Tibial artery (tissue), 4 donors: ENCODE measurements around the gene RIPK4.
A peak's percentile ranks its signal among the peaks of the same experiment; 100 is the strongest.

Experiments used
- DNase-seq, 2 donors: peaks; one replicate each; pipeline ENCODE4 v3.0.0-alpha.2; 2019
- H3K27ac ChIP-seq, 2 donors: fragments of 200-600 bp; sonication (generic) in 1 of 2; 1 replicate in 1 of 2; 2 replicates in 1 of 2; pipeline ENCODE4 v1.5.1; 2018 to 2019; ENCODE audit warnings: mild to moderate bottlenecking in 1 of 2
- H3K27me3 ChIP-seq, 2 donors: fragments of 200-600 bp; sonication (generic) in 1 of 2; one replicate each; pipeline versions ENCODE4 v1.5.1 to v1.6.0; 2016 to 2019
- H3K36me3 ChIP-seq, 3 donors: fragments of 200-600 bp; sonication (generic) in 2 of 3; one replicate each; pipeline ENCODE4 v1.5.1; 2016 to 2019; ENCODE audit warnings: mild to moderate bottlenecking in 2 of 3
- H3K4me1 ChIP-seq, 4 donors: fragments of 200-600 bp; sonication (generic) in 2 of 4; 1 replicate in 3 of 4; 2 replicates in 1 of 4; pipeline ENCODE4 v1.5.1; 2016 to 2019
- H3K4me3 ChIP-seq, 2 donors: fragments of 200-600 bp; sonication (generic) in 1 of 2; 1 replicate in 1 of 2; 2 replicates in 1 of 2; pipeline ENCODE4 v1.5.1; 2018 to 2019; ENCODE audit warnings: mild to moderate bottlenecking in 2 of 2
- H3K9me3 ChIP-seq, 3 donors: fragments of 200-600 bp; sonication (generic) in 1 of 3; one replicate each; pipeline ENCODE4 v1.5.1; 2016 to 2019
- CTCF ChIP-seq, 2 experiments: fragments of 200-600 bp in 1 of 2; fragments of 450-650 bp in 1 of 2; IDR thresholded peaks; one replicate each; pipeline ENCODE4 v1.5.1; 2017 to 2019; ENCODE audit warnings: antibody characterized with exemption in 2 of 2, mild to moderate bottlenecking in 1 of 2, moderate library complexity in 1 of 2
- intact Hi-C: fragments of 100-400 bp; cut with DNase I; formaldehyde crosslinking; loops from one replicate; pipeline ENCODE4 v1.15.0; 2023; ENCODE audit warnings: low total_unique reads

Gene RIPK4

GRCh38 chr21:41777951-41778815 lies 11.3 kb upstream of the RIPK4 start:
- H3K27ac ChIP-seq, result peak overlapping the region; percentile 74 to 75
- H3K27me3 ChIP-seq, result peaks cover 0 to 14% of the 10 kb centered on the region in 2 donors
- H3K36me3 ChIP-seq, result no peaks in the 10 kb centered on the region
- H3K9me3 ChIP-seq, result no peaks in the 10 kb centered on the region
- TF ChIP-seq CTCF (IDR thresholded peaks at IDR 0.05), result peak; percentile 96 to 98
- H3K4me1 ChIP-seq, result peaks cover 0 to 19% (median 6%) of the 10 kb centered on the region in 4 donors
- peak; percentile 92 to 96 for DNase-seq
- intact Hi-C loops, result loop anchor here (1.0 to 10.0 kb wide), 4 partner anchors 39 to 1723 kb away; no protein-coding TSS in a partner anchor
- peak overlapping the region in 1 of 2 donors; percentile 34 for H3K4me3 ChIP-seq

- H3K27ac ChIP-seq, result peak overlapping the region in 1 of 2 donors; percentile 75
- H3K4me1 ChIP-seq, result peaks cover 0 to 19% (median 6%) of the 10 kb centered on the region in 4 donors
- H3K27me3 ChIP-seq, result peaks cover 0 to 5% of the 10 kb centered on the region in 2 donors
- H3K4me3 ChIP-seq, result no peak overlapping the region
- no peaks in the 10 kb centered on the region for H3K36me3 ChIP-seq
- no peak for DNase-seq
- intact Hi-C loops, result loop anchor here (5.0 to 10.0 kb wide), 3 partner anchors 41 to 1722 kb away; no protein-coding TSS in a partner anchor
- no peak for TF ChIP-seq CTCF (IDR thresholded peaks at IDR 0.05)
- H3K9me3 ChIP-seq, result no peaks in the 10 kb centered on the region
Observed at GRCh38 chr21:41776778-41777177, 9.9 kb upstream of the RIPK4 start.

GRCh38 chr21:41775149-41775472 lies 8.3 kb upstream of the RIPK4 start:
- intact Hi-C loops, result loop anchor here (5.0 to 10.0 kb wide), 3 partner anchors 42 to 1720 kb away; no protein-coding TSS in a partner anchor
- no peak for TF ChIP-seq CTCF (IDR thresholded peaks at IDR 0.05)
- H3K4me1 ChIP-seq, result peaks cover 0 to 19% (median 6%) of the 10 kb centered on the region in 4 donors
- H3K4me3 ChIP-seq, result no peak overlapping the region
- no peaks in the 10 kb centered on the region for H3K36me3 ChIP-seq
- H3K27ac ChIP-seq, result no peak overlapping the region
- no peaks in the 10 kb centered on the region for H3K9me3 ChIP-seq
- no peak for DNase-seq
- H3K27me3 ChIP-seq, result no peaks in the 10 kb centered on the region

GRCh38 chr21:41774467-41775148 lies 7.8 kb upstream of the RIPK4 start:
- intact Hi-C loops, result loop anchor here (5.0 to 10.0 kb wide), 3 partner anchors 43 to 1720 kb away; no protein-coding TSS in a partner anchor
- no peak for TF ChIP-seq CTCF (IDR thresholded peaks at IDR 0.05)

GRCh38 chr21:41772351-41773080 lies 5.7 kb upstream of the RIPK4 start:
- intact Hi-C loops, result loop anchor here (10.0 kb wide), 1 partner anchor 1718 kb away; no protein-coding TSS in a partner anchor
- no peaks in the 10 kb centered on the region for H3K36me3 ChIP-seq
- H3K4me1 ChIP-seq, result peaks cover 0 to 6% (median 2%) of the 10 kb centered on the region in 4 donors
- no peak overlapping the region for H3K4me3 ChIP-seq
- H3K9me3 ChIP-seq, result no peaks in the 10 kb centered on the region
- TF ChIP-seq CTCF (IDR thresholded peaks at IDR 0.05), result no peak
- no peak overlapping the region for H3K27ac ChIP-seq
- peaks cover 0 to 4% of the 10 kb centered on the region in 2 donors for H3K27me3 ChIP-seq
- no peak for DNase-seq

More at GRCh38 chr21:41774467-41775148, 7.8 kb upstream of the RIPK4 start:
- H3K4me3 ChIP-seq, result no peak overlapping the region
- DNase-seq, result no peak
- H3K9me3 ChIP-seq, result no peaks in the 10 kb centered on the region
- H3K27ac ChIP-seq, result no peak overlapping the region
- no peaks in the 10 kb centered on the region for H3K27me3 ChIP-seq
- H3K4me1 ChIP-seq, result peaks cover 0 to 19% (median 6%) of the 10 kb centered on the region in 4 donors
- H3K36me3 ChIP-seq, result no peaks in the 10 kb centered on the region
